Measurements from ENCODE around the gene NFKBIE. TPM values are rescaled to one million over a fixed set of nuclear protein-coding genes. Genes with fewer than 3 reads are reported as not detected.
A peak's percentile ranks its signal among the peaks of the same experiment; 100 is the strongest.

The NFKBIE gene
- total and polyA plus RNA-seq, 2 of the 13 experiments (the other 11 are each of a cell fraction or from before 2014, with no cell fraction given), result 6.7 to 14.5 TPM

- no peak for TF ChIP-seq PHB2 (IDR thresholded peaks at IDR 0.05; ENCODE audit: partially characterized antibody)
- TF ChIP-seq ZNF550 (CRISPR knock-in tag; IDR thresholded peaks at IDR 0.05; ENCODE audit: borderline replicate concordance), result peak; percentile 88; the same call in 1 of the 2 replicates
- TF ChIP-seq HDAC2 (CRISPR knock-in tag; IDR thresholded peaks at IDR 0.05), result peak; percentile 62; the same call in 1 of the 2 replicates
- TF ChIP-seq CENPT (CRISPR knock-in tag; IDR thresholded peaks at IDR 0.05; ENCODE audit: low read depth), result no peak
- TF ChIP-seq, protein P1, sequence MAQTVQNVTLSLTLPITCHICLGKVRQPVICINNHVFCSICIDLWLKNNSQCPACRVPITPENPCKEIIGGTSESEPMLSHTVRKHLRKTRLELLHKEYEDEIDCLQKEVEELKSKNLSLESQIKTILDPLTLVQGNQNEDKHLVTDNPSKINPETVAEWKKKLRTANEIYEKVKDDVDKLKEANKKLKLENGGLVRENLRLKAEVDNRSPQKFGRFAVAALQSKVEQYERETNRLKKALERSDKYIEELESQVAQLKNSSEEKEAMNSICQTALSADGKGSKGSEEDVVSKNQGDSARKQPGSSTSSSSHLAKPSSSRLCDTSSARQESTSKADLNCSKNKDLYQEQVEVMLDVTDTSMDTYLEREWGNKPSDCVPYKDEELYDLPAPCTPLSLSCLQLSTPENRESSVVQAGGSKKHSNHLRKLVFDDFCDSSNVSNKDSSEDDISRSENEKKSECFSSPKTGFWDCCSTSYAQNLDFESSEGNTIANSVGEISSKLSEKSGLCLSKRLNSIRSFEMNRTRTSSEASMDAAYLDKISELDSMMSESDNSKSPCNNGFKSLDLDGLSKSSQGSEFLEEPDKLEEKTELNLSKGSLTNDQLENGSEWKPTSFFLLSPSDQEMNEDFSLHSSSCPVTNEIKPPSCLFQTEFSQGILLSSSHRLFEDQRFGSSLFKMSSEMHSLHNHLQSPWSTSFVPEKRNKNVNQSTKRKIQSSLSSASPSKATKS (CRISPR knock-in tag; IDR thresholded peaks at IDR 0.05), result no peak
- TF ChIP-seq ZNF143 (CRISPR knock-in tag; IDR thresholded peaks at IDR 0.05), result no peak
- TF ChIP-seq WIZ (CRISPR knock-in tag; IDR thresholded peaks at IDR 0.05), result no peak
- peak; percentile 83; the same call in 1 of the 2 replicates for TF ChIP-seq ZNF451 (CRISPR knock-in tag; IDR thresholded peaks at IDR 0.05)
- peak; percentile 63; the same call in 1 of the 2 replicates for TF ChIP-seq RNF2 (conservative IDR thresholded peaks at IDR 0.05; ENCODE audit: low read depth)
- TF ChIP-seq, protein P2, sequence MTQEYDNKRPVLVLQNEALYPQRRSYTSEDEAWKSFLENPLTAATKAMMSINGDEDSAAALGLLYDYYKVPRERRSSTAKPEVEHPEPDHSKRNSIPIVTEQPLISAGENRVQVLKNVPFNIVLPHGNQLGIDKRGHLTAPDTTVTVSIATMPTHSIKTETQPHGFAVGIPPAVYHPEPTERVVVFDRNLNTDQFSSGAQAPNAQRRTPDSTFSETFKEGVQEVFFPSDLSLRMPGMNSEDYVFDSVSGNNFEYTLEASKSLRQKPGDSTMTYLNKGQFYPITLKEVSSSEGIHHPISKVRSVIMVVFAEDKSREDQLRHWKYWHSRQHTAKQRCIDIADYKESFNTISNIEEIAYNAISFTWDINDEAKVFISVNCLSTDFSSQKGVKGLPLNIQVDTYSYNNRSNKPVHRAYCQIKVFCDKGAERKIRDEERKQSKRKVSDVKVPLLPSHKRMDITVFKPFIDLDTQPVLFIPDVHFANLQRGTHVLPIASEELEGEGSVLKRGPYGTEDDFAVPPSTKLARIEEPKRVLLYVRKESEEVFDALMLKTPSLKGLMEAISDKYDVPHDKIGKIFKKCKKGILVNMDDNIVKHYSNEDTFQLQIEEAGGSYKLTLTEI (CRISPR knock-in tag; conservative IDR thresholded peaks at IDR 0.05), result no peak
- TF ChIP-seq AHR (CRISPR knock-in tag; IDR thresholded peaks at IDR 0.05), result no peak
- no peak for TF ChIP-seq EZH2 (conservative IDR thresholded peaks at IDR 0.05; ENCODE audit: low read depth, low read length)
- TF ChIP-seq HDAC1 (CRISPR knock-in tag; IDR thresholded peaks at IDR 0.05), result peak; percentile 85
- TF ChIP-seq HDAC6 (IDR thresholded peaks at IDR 0.05; ENCODE audit: low read depth, low read length), result no peak
- TF ChIP-seq DMAP1 (CRISPR knock-in tag; IDR thresholded peaks at IDR 0.05), result peak; percentile 74; the same call in 1 of the 2 replicates
- no peak for TF ChIP-seq KLF6 (CRISPR knock-in tag; IDR thresholded peaks at IDR 0.05)
- no peak for TF ChIP-seq ZNF569 (CRISPR knock-in tag; IDR thresholded peaks at IDR 0.05; ENCODE audit: borderline replicate concordance)
- no peak for TF ChIP-seq TRAFD1 (CRISPR knock-in tag; IDR thresholded peaks at IDR 0.05; ENCODE audit: borderline replicate concordance)
- TF ChIP-seq MTA1 (CRISPR knock-in tag; IDR thresholded peaks at IDR 0.05; ENCODE audit: borderline replicate concordance), result peak; percentile 89; the same call in 1 of the 2 replicates
- peak; percentile 41; the same call in 1 of the 2 replicates for TF ChIP-seq ZNF703 (CRISPR knock-in tag; IDR thresholded peaks at IDR 0.05; ENCODE audit: borderline replicate concordance)
- no peak for TF ChIP-seq MAZ (IDR thresholded peaks at IDR 0.05; ENCODE audit: borderline replicate concordance, low read depth, low read length)
- TF ChIP-seq MAZ (CRISPR knock-in tag; IDR thresholded peaks at IDR 0.05; ENCODE audit: low read depth), result peak; percentile 46; the same call in 1 of the 2 replicates
- no peak for TF ChIP-seq ZNF431 (CRISPR knock-in tag; IDR thresholded peaks at IDR 0.05; ENCODE audit: borderline replicate concordance, low read depth)
- TF ChIP-seq MAFK (conservative IDR thresholded peaks at IDR 0.05 in 1 of 2, IDR thresholded peaks at IDR 0.05 in 1 of 2; ENCODE audit: low read length in 2 of 2), result no peak
- no peak for TF ChIP-seq ZNF124 (CRISPR knock-in tag; IDR thresholded peaks at IDR 0.05)
- TF ChIP-seq FOXA3 (CRISPR knock-in tag; IDR thresholded peaks at IDR 0.05), result peak; percentile 24; the same call in 1 of the 2 replicates
Measured at GRCh38 chr6:44219053-44219814, 46.1 kb downstream of the NFKBIE start (continued).

Measured in HepG2 (cell line).